ENCODE measurements around the gene LMO3. TPM values are rescaled to one million over a fixed set of nuclear protein-coding genes. Genes with fewer than 3 reads are reported as not detected.

Gene LMO3
- total and polyA plus RNA-seq, 2 of the 4 experiments (the other 2 are of a cell fraction): 0.54 to 0.84 TPM

DNA sequence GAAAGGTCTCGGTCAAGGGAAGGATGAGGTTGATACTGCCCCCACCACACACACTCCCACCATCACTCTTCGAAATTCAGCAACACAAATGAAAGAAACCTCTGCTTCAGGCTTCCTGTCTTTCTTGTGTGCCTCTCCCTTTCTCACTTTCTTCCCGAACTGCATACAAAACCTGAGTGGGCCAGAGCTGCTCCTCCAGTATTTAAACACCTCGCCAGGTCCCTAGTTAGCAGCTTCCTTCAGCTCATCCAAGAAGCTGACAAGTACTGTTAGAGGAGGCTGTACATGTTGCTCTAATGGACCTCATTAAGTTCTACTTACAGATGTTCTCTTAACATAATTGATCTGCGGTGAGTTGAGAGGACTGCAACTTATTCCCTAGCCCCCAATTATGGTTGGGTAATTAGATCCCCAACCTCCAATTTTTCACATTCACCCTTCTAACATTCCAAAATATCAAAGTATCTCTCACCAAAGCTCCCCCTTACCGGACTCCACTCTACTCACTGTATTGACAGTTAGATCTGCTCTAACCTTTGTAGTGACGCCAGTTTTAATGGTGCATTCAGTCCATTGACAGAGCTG is 4.1 kb upstream of the LMO3 start:
- Histone ChIP-seq H3K14ac (replicated peaks; ENCODE audit: low read depth, low read length) (no peak overlapping the region), H2BK5ac (ENCODE audit: low read depth, low read length, poor library complexity, severe bottlenecking) (no peak overlapping the region), H4K5ac (ENCODE audit: low read depth, low read length) (no peak overlapping the region), H3K9me1 (ENCODE audit: insufficient read depth, low read length) (no peaks in the 10 kb centered on the region; the same call in 1 of the 2 replicates), H3K9me3 (ENCODE audit: control insufficient read depth, insufficient read depth, low read length) (no peaks in the 10 kb centered on the region), H3K4me1 (ENCODE audit: control insufficient read depth, insufficient read depth, low read length) (no peaks in the 10 kb centered on the region), H3K9ac (ENCODE audit: low read depth, low read length) (no peak overlapping the region), H3K79me1 (ENCODE audit: low read depth in 1 of 2, low read length in 2 of 2) (no peaks in the 10 kb centered on the region), H2BK20ac (ENCODE audit: low read depth, low read length) (no peak overlapping the region), H2BK15ac (ENCODE audit: low read depth, low read length) (no peak overlapping the region), H4K8ac (ENCODE audit: low read depth in 2 of 2, low read length in 2 of 2) (no peak overlapping the region), H3K4me3 (ENCODE audit: insufficient read depth, low read depth, low read length) (no peak overlapping the region), H2AFZ (replicated peaks; ENCODE audit: low read length, poor library complexity) (no peak overlapping the region), H2AK9ac (replicated peaks; ENCODE audit: low read depth, low read length, poor library complexity) (no peak overlapping the region), H4K20me1 (ENCODE audit: insufficient read depth, low read length) (no peaks in the 10 kb centered on the region), H4K91ac (ENCODE audit: insufficient read depth, low read depth, low read length) (no peak overlapping the region), H3K56ac (ENCODE audit: extremely low read depth, insufficient read depth, low read length) (no peak overlapping the region), H3K4ac (ENCODE audit: low read depth, low read length) (no peak overlapping the region), H3K27me3 (ENCODE audit: control insufficient read depth, insufficient read depth, low read length) (peaks cover 19% of the 10 kb centered on the region), H2BK120ac (ENCODE audit: low read depth, low read length) (no peak overlapping the region), H3K27ac (ENCODE audit: insufficient read depth, low read length) (no peak overlapping the region), H2AK5ac (ENCODE audit: low read depth, low read length) (no peak overlapping the region), H3K23ac (ENCODE audit: low read depth, low read length) (no peak overlapping the region), H3K36me3 (ENCODE audit: control insufficient read depth, insufficient read depth, low read length) (no peaks in the 10 kb centered on the region), H3K4me2 (ENCODE audit: low read depth, low read length) (no peak overlapping the region), H3K18ac (ENCODE audit: low read depth, low read length) (no peak overlapping the region)
- 23 to 100% methylated on average over 1 to 2 of the region's 7 CpGs for WGBS, 2 experiments (ENCODE audit: extremely low coverage in 2 of 2, insufficient read length in 1 of 2)
- CTCF ChIA-PET: no interaction called here
- dilution Hi-C loops (cut with HindIII; ENCODE audit: low sequenced_read_pairs, unreplicated experiment) (no loop called here), in situ Hi-C loops (cut with MboI; ENCODE audit: low sequenced_read_pairs) (no loop called here), intact Hi-C loops (cut with micrococcal nuclease) (no loop called here)
- DNase-seq (no peak), ATAC-seq (ENCODE audit: low read depth) (no peak)
- POLR2A ChIA-PET (ENCODE audit: unreplicated experiment): no interaction called here
- BruUV-seq (replicated peaks): no TSS peak
- no peak for TF ChIP-seq MXI1 (IDR thresholded peaks at IDR 0.05; ENCODE audit: borderline replicate concordance, low read depth, low read length)
- no peak for TF ChIP-seq POLR2A (IDR thresholded peaks at IDR 0.05; ENCODE audit: low read depth, low read length)
- TF ChIP-seq, protein P1, sequence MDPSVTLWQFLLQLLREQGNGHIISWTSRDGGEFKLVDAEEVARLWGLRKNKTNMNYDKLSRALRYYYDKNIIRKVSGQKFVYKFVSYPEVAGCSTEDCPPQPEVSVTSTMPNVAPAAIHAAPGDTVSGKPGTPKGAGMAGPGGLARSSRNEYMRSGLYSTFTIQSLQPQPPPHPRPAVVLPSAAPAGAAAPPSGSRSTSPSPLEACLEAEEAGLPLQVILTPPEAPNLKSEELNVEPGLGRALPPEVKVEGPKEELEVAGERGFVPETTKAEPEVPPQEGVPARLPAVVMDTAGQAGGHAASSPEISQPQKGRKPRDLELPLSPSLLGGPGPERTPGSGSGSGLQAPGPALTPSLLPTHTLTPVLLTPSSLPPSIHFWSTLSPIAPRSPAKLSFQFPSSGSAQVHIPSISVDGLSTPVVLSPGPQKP (IDR thresholded peaks at IDR 0.05; ENCODE audit: borderline replicate concordance, low read depth, low read length): no peak
- TF ChIP-seq CHD1 (IDR thresholded peaks at IDR 0.05; ENCODE audit: low read depth, low read length): no peak
- TF ChIP-seq, protein P2, sequence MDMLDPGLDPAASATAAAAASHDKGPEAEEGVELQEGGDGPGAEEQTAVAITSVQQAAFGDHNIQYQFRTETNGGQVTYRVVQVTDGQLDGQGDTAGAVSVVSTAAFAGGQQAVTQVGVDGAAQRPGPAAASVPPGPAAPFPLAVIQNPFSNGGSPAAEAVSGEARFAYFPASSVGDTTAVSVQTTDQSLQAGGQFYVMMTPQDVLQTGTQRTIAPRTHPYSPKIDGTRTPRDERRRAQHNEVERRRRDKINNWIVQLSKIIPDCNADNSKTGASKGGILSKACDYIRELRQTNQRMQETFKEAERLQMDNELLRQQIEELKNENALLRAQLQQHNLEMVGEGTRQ (IDR thresholded peaks at IDR 0.05; ENCODE audit: low read depth, low read length): no peak
- TF ChIP-seq, protein P3, sequence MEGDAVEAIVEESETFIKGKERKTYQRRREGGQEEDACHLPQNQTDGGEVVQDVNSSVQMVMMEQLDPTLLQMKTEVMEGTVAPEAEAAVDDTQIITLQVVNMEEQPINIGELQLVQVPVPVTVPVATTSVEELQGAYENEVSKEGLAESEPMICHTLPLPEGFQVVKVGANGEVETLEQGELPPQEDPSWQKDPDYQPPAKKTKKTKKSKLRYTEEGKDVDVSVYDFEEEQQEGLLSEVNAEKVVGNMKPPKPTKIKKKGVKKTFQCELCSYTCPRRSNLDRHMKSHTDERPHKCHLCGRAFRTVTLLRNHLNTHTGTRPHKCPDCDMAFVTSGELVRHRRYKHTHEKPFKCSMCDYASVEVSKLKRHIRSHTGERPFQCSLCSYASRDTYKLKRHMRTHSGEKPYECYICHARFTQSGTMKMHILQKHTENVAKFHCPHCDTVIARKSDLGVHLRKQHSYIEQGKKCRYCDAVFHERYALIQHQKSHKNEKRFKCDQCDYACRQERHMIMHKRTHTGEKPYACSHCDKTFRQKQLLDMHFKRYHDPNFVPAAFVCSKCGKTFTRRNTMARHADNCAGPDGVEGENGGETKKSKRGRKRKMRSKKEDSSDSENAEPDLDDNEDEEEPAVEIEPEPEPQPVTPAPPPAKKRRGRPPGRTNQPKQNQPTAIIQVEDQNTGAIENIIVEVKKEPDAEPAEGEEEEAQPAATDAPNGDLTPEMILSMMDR (conservative IDR thresholded peaks at IDR 0.05; ENCODE audit: low read depth, low read length): no peak
